Glutamatergic neuron (in vitro differentiated cells): Measurements from ENCODE around the gene RASSF5. TPM values are rescaled to one million over a fixed set of nuclear protein-coding genes. Genes with fewer than 3 reads are reported as not detected.

Experiments used
- DNase-seq: peaks from one replicate; pipeline ENCODE4 v3.0.0; 2022
- H3K27ac Mint-ChIP-seq: one replicate; pipeline ENCODE4 v1.8.0; 2020; ENCODE audit warnings: mild to moderate bottlenecking, mixed read lengths, inconsistent platforms; ENCODE audit not compliant: unreplicated experiment
- H3K27me3 Mint-ChIP-seq: one replicate; pipeline ENCODE4 v1.8.0; 2020; ENCODE audit warnings: mild to moderate bottlenecking, moderate library complexity, mixed read lengths, inconsistent platforms; ENCODE audit not compliant: unreplicated experiment
- H3K36me3 Mint-ChIP-seq: one replicate; pipeline ENCODE4 v1.8.0; 2020; ENCODE audit warnings: mild to moderate bottlenecking, mixed read lengths, inconsistent platforms; ENCODE audit not compliant: unreplicated experiment
- H3K4me1 Mint-ChIP-seq: one replicate; pipeline ENCODE4 v1.8.0; 2020; ENCODE audit warnings: mild to moderate bottlenecking, low read depth, mixed read lengths, inconsistent platforms; ENCODE audit not compliant: unreplicated experiment
- H3K4me3 Mint-ChIP-seq: one replicate; pipeline ENCODE4 v1.8.0; 2020; ENCODE audit warnings: mild to moderate bottlenecking, mixed read lengths, inconsistent platforms; ENCODE audit not compliant: unreplicated experiment
- H3K9me3 Mint-ChIP-seq: one replicate; pipeline ENCODE4 v1.8.0; 2020; ENCODE audit warnings: mild to moderate bottlenecking, moderate library complexity, mixed read lengths, inconsistent platforms; ENCODE audit not compliant: unreplicated experiment
- total RNA-seq: library from RNA; stranded (reverse); fragmentation: NEBNext Ultra II Directional; extraction: Animal tissue kit (Norgen Biotek cat#: 25700); gene quantifications from one replicate; pipeline ENCODE4 v1.2.1, GENCODE V29; 2021; ENCODE audit not compliant: unreplicated experiment
- TF ChIP-seq, protein P1 (sequence below): fragments of 200-600 bp; sonication (generic); IDR thresholded peaks from one replicate; pipeline ENCODE4 v1.5.0; 2021; ENCODE audit not compliant: partially characterized antibody, unreplicated experiment

Gene RASSF5
- total RNA-seq, 1 donor from 2014 or later = 2.7 TPM

DNA sequence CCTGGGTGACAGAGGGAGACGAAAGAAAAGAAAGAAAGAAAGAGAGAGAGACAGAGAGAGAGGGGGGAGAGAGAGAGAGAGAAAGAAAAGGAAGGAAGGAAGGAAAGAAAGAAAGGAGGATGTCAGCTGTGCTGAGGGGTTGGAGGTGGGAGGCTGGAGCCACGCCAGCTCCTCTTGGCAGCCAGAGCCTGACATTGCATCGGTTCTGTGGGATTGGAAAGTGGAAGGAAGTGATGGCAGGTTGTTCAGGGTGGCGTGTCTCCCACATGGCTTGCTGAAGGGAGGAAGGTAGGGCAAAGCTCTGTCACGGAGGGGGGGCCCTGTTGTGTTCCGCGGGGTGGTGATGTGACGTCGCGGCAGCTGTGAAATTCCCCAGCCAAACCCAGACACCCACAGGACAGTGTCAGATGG is 74.2 kb downstream of the RASSF5 start:
- no peaks in the 10 kb centered on the region for H3K36me3 Mint-ChIP-seq
- no peaks in the 10 kb centered on the region for H3K27me3 Mint-ChIP-seq
- no peak overlapping the region for H3K27ac Mint-ChIP-seq
- H3K4me3 Mint-ChIP-seq = no peak overlapping the region
- TF ChIP-seq, protein P1, sequence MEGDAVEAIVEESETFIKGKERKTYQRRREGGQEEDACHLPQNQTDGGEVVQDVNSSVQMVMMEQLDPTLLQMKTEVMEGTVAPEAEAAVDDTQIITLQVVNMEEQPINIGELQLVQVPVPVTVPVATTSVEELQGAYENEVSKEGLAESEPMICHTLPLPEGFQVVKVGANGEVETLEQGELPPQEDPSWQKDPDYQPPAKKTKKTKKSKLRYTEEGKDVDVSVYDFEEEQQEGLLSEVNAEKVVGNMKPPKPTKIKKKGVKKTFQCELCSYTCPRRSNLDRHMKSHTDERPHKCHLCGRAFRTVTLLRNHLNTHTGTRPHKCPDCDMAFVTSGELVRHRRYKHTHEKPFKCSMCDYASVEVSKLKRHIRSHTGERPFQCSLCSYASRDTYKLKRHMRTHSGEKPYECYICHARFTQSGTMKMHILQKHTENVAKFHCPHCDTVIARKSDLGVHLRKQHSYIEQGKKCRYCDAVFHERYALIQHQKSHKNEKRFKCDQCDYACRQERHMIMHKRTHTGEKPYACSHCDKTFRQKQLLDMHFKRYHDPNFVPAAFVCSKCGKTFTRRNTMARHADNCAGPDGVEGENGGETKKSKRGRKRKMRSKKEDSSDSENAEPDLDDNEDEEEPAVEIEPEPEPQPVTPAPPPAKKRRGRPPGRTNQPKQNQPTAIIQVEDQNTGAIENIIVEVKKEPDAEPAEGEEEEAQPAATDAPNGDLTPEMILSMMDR = no peak
- H3K4me1 Mint-ChIP-seq = peaks cover 7% of the 10 kb centered on the region
- no peak for DNase-seq
- H3K9me3 Mint-ChIP-seq = peaks cover 1% of the 10 kb centered on the region

DNA sequence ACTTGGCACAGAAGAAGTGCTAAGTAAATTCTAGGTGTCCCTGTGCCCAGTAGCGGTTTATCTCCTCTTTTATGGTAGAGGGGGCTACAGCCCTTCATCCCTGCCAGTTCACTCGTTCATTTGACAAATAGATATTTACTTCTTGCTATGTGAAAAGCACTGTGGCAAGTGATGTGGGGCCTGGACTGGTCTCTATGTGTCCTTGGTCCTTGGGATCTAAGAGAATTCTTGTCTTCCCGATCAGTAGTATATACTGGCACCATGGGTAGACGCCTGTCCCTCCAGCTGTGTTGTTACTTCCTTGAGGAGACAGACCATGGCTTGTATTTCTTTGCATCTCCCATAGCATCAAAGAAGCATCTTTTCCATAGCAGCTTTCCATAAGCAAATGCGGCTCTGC is 75.2 kb downstream of the RASSF5 start:
- no peaks in the 10 kb centered on the region for H3K27me3 Mint-ChIP-seq
- no peak overlapping the region for H3K4me3 Mint-ChIP-seq
- no peak overlapping the region for H3K27ac Mint-ChIP-seq
- H3K36me3 Mint-ChIP-seq = no peaks in the 10 kb centered on the region
- H3K4me1 Mint-ChIP-seq = peaks cover 7% of the 10 kb centered on the region
- peaks cover 1% of the 10 kb centered on the region for H3K9me3 Mint-ChIP-seq
- no peak for DNase-seq
- TF ChIP-seq, protein P1 = no peak

DNA sequence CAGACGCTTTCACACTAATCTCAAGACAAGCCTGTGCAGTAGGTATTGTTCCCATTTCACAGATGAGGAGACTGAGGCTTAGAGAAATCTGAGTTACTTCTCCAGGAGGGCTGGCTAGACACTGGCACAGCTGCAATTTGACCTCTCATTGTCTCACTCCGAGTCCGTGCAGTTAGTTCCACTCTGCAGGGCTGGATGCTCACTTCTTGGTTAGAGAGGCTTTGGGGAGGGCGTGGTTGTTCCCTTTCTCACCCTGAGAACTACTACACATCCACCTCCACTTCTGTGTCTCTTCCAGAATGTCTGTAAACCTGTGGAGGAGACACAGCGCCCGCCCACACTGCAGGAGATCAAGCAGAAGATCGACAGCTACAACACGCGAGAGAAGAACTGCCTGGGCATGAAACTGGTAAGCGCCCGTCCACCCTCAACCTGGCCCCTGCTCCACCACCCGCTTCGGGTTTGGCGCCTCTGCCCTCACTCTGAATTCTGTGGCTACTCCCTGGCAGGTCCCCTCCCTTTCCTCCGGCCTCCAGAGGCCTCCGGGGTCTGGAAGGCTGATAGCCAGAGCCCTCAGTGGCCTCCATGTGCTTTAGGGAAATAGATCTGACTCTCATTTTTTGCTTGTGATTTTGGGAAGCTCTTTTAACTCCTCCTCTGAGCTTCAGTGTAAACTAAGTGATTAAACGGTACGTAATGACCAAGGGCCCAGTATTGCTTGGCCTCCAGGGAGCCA is 75.8 kb downstream of the RASSF5 start:
- H3K27ac Mint-ChIP-seq = no peak overlapping the region
- peaks cover 1% of the 10 kb centered on the region for H3K9me3 Mint-ChIP-seq
- H3K36me3 Mint-ChIP-seq = no peaks in the 10 kb centered on the region
- TF ChIP-seq, protein P1 = no peak
- no peak for DNase-seq
- no peaks in the 10 kb centered on the region for H3K27me3 Mint-ChIP-seq
- H3K4me1 Mint-ChIP-seq = peaks cover 7% of the 10 kb centered on the region
- H3K4me3 Mint-ChIP-seq = no peak overlapping the region

DNA sequence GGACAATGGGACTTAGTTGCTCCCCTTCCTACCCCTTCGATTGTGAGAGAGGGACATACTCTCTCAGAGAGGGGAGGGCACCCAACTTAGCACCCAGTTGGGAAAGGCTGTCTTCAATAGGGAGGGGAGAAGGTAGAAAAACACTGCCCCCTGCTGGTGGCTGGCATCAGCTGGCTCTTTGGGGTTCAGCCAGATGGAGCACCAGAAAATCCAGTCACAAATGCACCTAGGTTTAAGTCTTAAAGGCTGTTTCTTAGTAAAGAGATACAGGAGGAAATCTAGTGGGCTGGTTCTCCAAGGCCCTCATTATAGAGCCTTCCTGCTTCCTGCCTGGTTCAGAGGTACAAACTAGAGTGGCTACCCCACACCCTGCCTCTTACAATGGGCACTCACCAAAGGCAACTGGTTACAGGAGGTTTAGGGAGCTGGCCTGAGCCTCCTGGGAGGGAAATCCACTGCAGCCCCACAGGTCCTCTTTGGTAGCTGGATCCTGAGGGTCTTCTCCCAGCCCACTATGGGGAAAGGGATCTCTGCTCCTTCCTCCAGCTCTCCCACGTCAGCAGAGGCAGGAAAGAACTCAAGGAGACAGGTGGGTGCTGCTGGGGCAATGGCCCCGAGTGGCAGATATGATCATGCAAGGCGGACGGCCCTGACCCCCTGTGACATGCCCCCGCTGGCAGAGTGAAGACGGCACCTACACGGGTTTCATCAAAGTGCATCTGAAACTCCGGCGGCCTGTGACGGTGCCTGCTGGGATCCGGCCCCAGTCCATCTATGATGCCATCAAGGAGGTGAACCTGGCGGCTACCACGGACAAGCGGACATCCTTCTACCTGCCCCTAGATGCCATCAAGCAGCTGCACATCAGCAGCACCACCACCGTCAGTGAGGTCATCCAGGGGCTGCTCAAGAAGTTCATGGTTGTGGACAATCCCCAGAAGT is 76.6 kb downstream of the RASSF5 start:
- no peaks in the 10 kb centered on the region for H3K36me3 Mint-ChIP-seq
- TF ChIP-seq, protein P1 = peak; percentile 94
- peaks cover 1% of the 10 kb centered on the region for H3K9me3 Mint-ChIP-seq
- no peak overlapping the region for H3K4me3 Mint-ChIP-seq
- peak; percentile 78 for DNase-seq
- H3K27me3 Mint-ChIP-seq = no peaks in the 10 kb centered on the region
- no peak overlapping the region for H3K27ac Mint-ChIP-seq
- H3K4me1 Mint-ChIP-seq = peaks cover 4% of the 10 kb centered on the region
